HepG2 (cell line): ENCODE data around the gene DYNC2H1. TPM values are rescaled to one million over a fixed set of nuclear protein-coding genes. Genes with fewer than 3 reads are reported as not detected.

Experiments
- ATAC-seq: fragments of 200-7000 bp; cut with Tn5 transposase; 3 replicates; pipeline ENCODE4 v1.9.1; 2020; ENCODE audit warnings: mild to moderate bottlenecking, moderate library complexity
- BruUV-seq: library from RNA; stranded (reverse); fragments of 400-500 nt; replicated peaks from 2 replicates; lab custom pipeline; 2021; lab: Mats Ljungman, UMichigan
- CTCF ChIA-PET: fragments of 300-600 bp; formaldehyde crosslinking; extraction: SDS; loops from one replicate; lab custom pipeline; 2021; ENCODE audit warnings: low total read pairs, inconsistent platforms, low intra/inter-chr PET ratio; lab: Yijun Ruan, JAX
- POLR2A ChIA-PET: fragments of 350-600 bp; sonication (Branson Sonifier 250); formaldehyde crosslinking; loops from one replicate; lab custom pipeline; 2020; ENCODE audit warnings: antibody characterized with exemption, inconsistent platforms; lab: Yijun Ruan, JAX
- DNase-seq: peaks from one replicate; pipeline ENCODE4 v3.0.0-alpha.2; 2015; ENCODE audit warnings: low spot score
- FAIRE-seq: peaks from 3 replicates; lab custom pipeline; 2011; peaks lifted over from hg19 to GRCh38; lab: Jason Lieb, UNC
- H2AFZ ChIP-seq: one replicate; pipeline ENCODE4 v1.6.1; 2011; ENCODE audit warnings: low read length, inconsistent platforms
- H3K27ac ChIP-seq: fragments of 300-600 bp; 3 replicates; pipeline ENCODE4 v1.8.0; 2011; ENCODE audit warnings: mixed run types, mild to moderate bottlenecking, mixed read lengths, low read length, inconsistent platforms; ENCODE audit not compliant: insufficient read depth; ENCODE audit errors: extremely low read length
- H3K27me3 ChIP-seq, 2 experiments: fragments of 200-600 bp in 1 of 2; 2 replicates in 1 of 2; 3 replicates in 1 of 2; pipeline versions ENCODE4 v1.6.0 to v1.8.0; 2011; ENCODE audit warnings: low read length in 2 of 2, mild to moderate bottlenecking in 2 of 2, moderate library complexity in 2 of 2, inconsistent platforms in 1 of 2; ENCODE audit not compliant: insufficient read depth in 2 of 2, control insufficient read depth in 1 of 2
- H3K36me3 ChIP-seq, 2 experiments: fragments of 200-600 bp in 1 of 2; replicated peaks in 1 of 2; 2 replicates in 1 of 2; 3 replicates in 1 of 2; pipeline versions ENCODE4 v1.5.1 to v1.8.0; 2011; ENCODE audit warnings: low read length in 2 of 2, inconsistent platforms in 1 of 2; ENCODE audit not compliant: insufficient read depth in 2 of 2, control insufficient read depth in 1 of 2
- H3K4me1 ChIP-seq: 2 replicates; pipeline ENCODE4 v1.5.1; 2012; ENCODE audit warnings: low read length, inconsistent platforms; ENCODE audit not compliant: insufficient read depth
- H3K4me2 ChIP-seq: 2 replicates; pipeline ENCODE4 v1.6.0; 2011; ENCODE audit warnings: low read depth, low read length, inconsistent platforms
- H3K4me3 ChIP-seq, 3 experiments: fragments of 200-600 bp in 1 of 3; sonication (generic), shearing (Covaris generic) in 1 of 3; replicated peaks in 1 of 3; 2 replicates each; pipeline ENCODE4 v1.5.1; 2011 to 2016; ENCODE audit warnings: low read length in 3 of 3, inconsistent platforms in 2 of 3, low read depth in 2 of 3, mild to moderate bottlenecking in 2 of 3, control low read depth in 1 of 3, mixed read lengths in 1 of 3; ENCODE audit not compliant: insufficient read depth in 1 of 3
- H3K79me2 ChIP-seq: one replicate; pipeline ENCODE4 v1.6.1; 2011; ENCODE audit warnings: low read length, inconsistent platforms; ENCODE audit not compliant: insufficient read depth
- H3K9ac ChIP-seq: 2 replicates; pipeline ENCODE4 v1.6.0; 2011; ENCODE audit warnings: mild to moderate bottlenecking, low read depth, low read length, inconsistent platforms; ENCODE audit not compliant: insufficient read depth
- H3K9me3 ChIP-seq: 2 replicates; pipeline ENCODE4 v1.5.1; 2012; ENCODE audit warnings: mild to moderate bottlenecking, low read length
- H4K20me1 ChIP-seq: 2 replicates; pipeline ENCODE4 v1.6.0; 2011; ENCODE audit warnings: inconsistent platforms, mild to moderate bottlenecking, low read length, moderate library complexity; ENCODE audit not compliant: insufficient read depth
- ATRX ChIP-seq: sonication (generic); formaldehyde crosslinking; IDR thresholded peaks from 2 replicates; pipeline ENCODE4 v1.4.0; 2020; ENCODE audit warnings: missing genetic modification reagents, borderline replicate concordance
- DDIT3 ChIP-seq: sonication (generic); formaldehyde crosslinking; IDR thresholded peaks from 2 replicates; pipeline ENCODE4 v1.4.0; 2020; ENCODE audit warnings: mild to moderate bottlenecking, missing genetic modification reagents
- EP300 ChIP-seq, 3 experiments: sonication (generic) in 1 of 3; formaldehyde crosslinking in 1 of 3; IDR thresholded peaks; 2 replicates each; pipeline versions ENCODE4 v1.5.1 to v1.6.1; 2011 to 2020; ENCODE audit warnings: low read depth in 2 of 3, low read length in 2 of 3, borderline replicate concordance in 1 of 3, improper control_type of control experiment in 1 of 3, mild to moderate bottlenecking in 1 of 3, missing genetic modification reagents in 1 of 3, moderate library complexity in 1 of 3
- ESRRA ChIP-seq: sonication (generic); formaldehyde crosslinking; IDR thresholded peaks from 2 replicates; pipeline ENCODE4 v1.5.1; 2020; ENCODE audit warnings: mild to moderate bottlenecking, low read depth, missing genetic modification reagents
- HCFC1 ChIP-seq: fragments of 150-350 bp; IDR thresholded peaks from 2 replicates; pipeline ENCODE4 v1.6.1; 2014; ENCODE audit warnings: low read depth, low read length
- KDM2A ChIP-seq: sonication (generic); formaldehyde crosslinking; IDR thresholded peaks from 2 replicates; pipeline ENCODE4 v1.4.0; 2020; ENCODE audit warnings: low read depth, missing genetic modification reagents, borderline replicate concordance
- NFATC3 ChIP-seq: sonication (generic); formaldehyde crosslinking; IDR thresholded peaks from 2 replicates; pipeline ENCODE4 v1.5.1; 2020; ENCODE audit warnings: mild to moderate bottlenecking, missing genetic modification reagents
- TBX3 ChIP-seq: fragments of 450-650 bp; IDR thresholded peaks from 2 replicates; pipeline ENCODE4 v1.6.1; 2017; ENCODE audit warnings: antibody characterized with exemption, mild to moderate bottlenecking, inconsistent platforms, borderline replicate concordance
- ZBTB1 ChIP-seq: sonication (generic); formaldehyde crosslinking; IDR thresholded peaks from 2 replicates; pipeline ENCODE4 v1.4.0; 2020; ENCODE audit warnings: missing genetic modification reagents, borderline replicate concordance
- ZBTB21 ChIP-seq: sonication (generic); formaldehyde crosslinking; IDR thresholded peaks from 2 replicates; pipeline ENCODE4 v1.4.0; 2020; ENCODE audit warnings: missing genetic modification reagents
- ZNF24 ChIP-seq: fragments of 450-650 bp; IDR thresholded peaks from 2 replicates; pipeline ENCODE4 v1.6.1; 2017; ENCODE audit warnings: antibody characterized with exemption, mild to moderate bottlenecking
- ZNF775 ChIP-seq: sonication (generic); formaldehyde crosslinking; IDR thresholded peaks from 2 replicates; pipeline ENCODE4 v1.4.0; 2020; ENCODE audit warnings: missing genetic modification reagents, mild to moderate bottlenecking, moderate library complexity, borderline replicate concordance
- WGBS: methylation state at CpG from one replicate; pipeline ENCODE4 v1.1.6; 2017; ENCODE audit warnings: low lambda C conversion rate; 5-methylcytosine and 5-hydroxymethylcytosine counted together
- in situ Hi-C: cut with HindIII; loops from 2 replicates; pipeline ENCODE4 v1.10.0; 2017; ENCODE audit warnings: low pct_unique_long_range_greater_than_20kb; ENCODE audit not compliant: extremely low pct_ligation_motif_present
- intact Hi-C: fragments of 100-400 bp; cut with micrococcal nuclease; formaldehyde crosslinking; loops from one replicate; pipeline ENCODE4 v1.10.0; 2022; ENCODE audit not compliant: unreplicated experiment
- polyA plus RNA-seq, 8 experiments: library from polyadenylated mRNA; depleted of rRNA in 3 of 8; stranded (reverse) in 7 of 8; unstranded in 1 of 8; fragments of >200 nt; fragmentation: Illumina TruSeq in 4 of 8; extraction: Trizol in 4 of 8; gene quantifications; 2 replicates each; pipeline versions ENCODE4 v1.2.1 to v1.2.3, GENCODE V29; 2011 to 2016; ENCODE audit warnings: low read depth in 4 of 8, missing spikeins in 1 of 8, mixed read lengths in 1 of 8; ENCODE audit not compliant: insufficient read depth in 1 of 8
- total RNA-seq, 5 experiments: library from RNA; depleted of rRNA; stranded (reverse); fragments of >200 nt; fragmentation: Illumina TruSeq; extraction: Trizol; gene quantifications; 2 replicates each; pipeline ENCODE4 v1.2.3, GENCODE V29; 2016; ENCODE audit warnings: low read depth in 1 of 5
- TF ChIP-seq, protein P1 (sequence below): sonication (generic); formaldehyde crosslinking; IDR thresholded peaks from 2 replicates; pipeline ENCODE4 v1.5.0; 2020; ENCODE audit warnings: missing genetic modification reagents

Gene DYNC2H1
- total and polyA plus RNA-seq, 2 of the 13 experiments (the other 11 are each of a cell fraction or from before 2014, with no cell fraction given): 0.49 to 0.66 TPM

DNA sequence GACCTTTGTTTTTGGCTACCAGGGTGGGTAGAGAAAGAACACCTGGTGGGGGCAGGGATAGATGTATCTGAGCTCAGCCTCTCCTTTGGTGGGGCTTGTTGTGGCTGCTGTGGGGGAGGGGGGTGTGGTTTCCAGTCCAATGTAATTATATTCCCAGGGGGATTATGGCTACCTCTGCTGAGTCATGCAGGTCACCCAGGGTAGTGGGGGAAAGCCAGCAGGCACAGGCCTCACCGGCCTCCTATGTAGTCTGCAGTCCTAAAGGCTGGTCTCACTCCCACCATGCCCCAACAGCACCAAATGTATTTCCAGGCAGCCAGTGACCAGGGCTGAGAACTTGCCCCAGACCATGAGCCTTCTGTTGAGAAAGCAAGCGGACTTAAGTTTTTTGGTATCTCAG lies 119.6 kb downstream of the DYNC2H1 start:
- Histone ChIP-seq H2AFZ (no peak overlapping the region), H3K4me2 (no peak overlapping the region), H3K36me3 (no peaks in the 10 kb centered on the region), H3K4me3 (no peak overlapping the region), H3K9me3 (no peaks in the 10 kb centered on the region), H3K4me1 (no peaks in the 10 kb centered on the region), H4K20me1 (no peaks in the 10 kb centered on the region), H3K27ac (no peak overlapping the region), H3K27me3 (no peaks in the 10 kb centered on the region), H3K9ac (no peak overlapping the region), H3K79me2 (no peaks in the 10 kb centered on the region)
- 43% methylated on average over 1 of the region's 2 CpGs for WGBS
- BruUV-seq: no TSS peak
- in situ Hi-C loops: no loop called here
- no peak for DNase-seq
- POLR2A ChIA-PET: no interaction called here
- FAIRE-seq: no peak
- intact Hi-C loops: no loop called here
- CTCF ChIA-PET: no interaction called here
- TF ChIP-seq ESRRA (CRISPR knock-in tag): no peak
- no peak for TF ChIP-seq ZBTB21 (CRISPR knock-in tag)
- no peak for TF ChIP-seq ZNF24
- TF ChIP-seq ATRX (CRISPR knock-in tag): no peak
- no peak for TF ChIP-seq ZNF775 (CRISPR knock-in tag)
- no peak for TF ChIP-seq ZBTB1 (CRISPR knock-in tag)
- ATAC-seq: no peak

GRCh38 chr11:103234974-103235373 lies 125.7 kb downstream of the DYNC2H1 start:
- no peak for DNase-seq

More at GRCh38 chr11:103234974-103235373, 125.7 kb downstream of the DYNC2H1 start:
- no peaks in the 10 kb centered on the region for H3K36me3 ChIP-seq
- H2AFZ ChIP-seq: no peak overlapping the region
- intact Hi-C loops (no loop called here), in situ Hi-C loops (no loop called here)
- no peaks in the 10 kb centered on the region for H3K9me3 ChIP-seq
- no peaks in the 10 kb centered on the region for H3K79me2 ChIP-seq
- ChIA-PET POLR2A (no interaction called here), CTCF (no interaction called here)
- no peaks in the 10 kb centered on the region for H3K4me1 ChIP-seq
- no TSS peak for BruUV-seq
- no peak overlapping the region for H3K4me3 ChIP-seq
- H3K4me2 ChIP-seq: no peak overlapping the region
- H3K27me3 ChIP-seq: no peaks in the 10 kb centered on the region
- no peaks in the 10 kb centered on the region for H4K20me1 ChIP-seq
- TF ChIP-seq, protein P1, sequence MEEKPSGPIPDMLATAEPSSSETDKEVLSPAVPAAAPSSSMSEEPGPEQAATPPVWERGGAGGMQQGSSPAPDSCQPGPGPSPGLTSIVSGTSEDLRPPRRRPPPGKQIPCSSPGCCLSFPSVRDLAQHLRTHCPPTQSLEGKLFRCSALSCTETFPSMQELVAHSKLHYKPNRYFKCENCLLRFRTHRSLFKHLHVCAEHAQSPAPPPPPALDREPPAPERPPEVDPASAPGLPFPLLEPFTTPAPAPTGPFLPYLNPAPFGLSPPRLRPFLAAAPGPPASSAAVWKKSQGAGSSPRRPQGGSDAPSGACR (CRISPR knock-in tag): no peak
- no peak for TF ChIP-seq TBX3
- no peak for TF ChIP-seq NFATC3 (CRISPR knock-in tag)
- no peak for TF ChIP-seq EP300 (IDR thresholded peaks at IDR 0.05; ENCODE audit: low read depth in 2 of 2, low read length in 2 of 2)
- TF ChIP-seq EP300 (CRISPR knock-in tag; IDR thresholded peaks at IDR 0.05; ENCODE audit: borderline replicate concordance): no peak
- no peak for TF ChIP-seq HCFC1
- TF ChIP-seq KDM2A (CRISPR knock-in tag): no peak
- no peak for TF ChIP-seq DDIT3 (CRISPR knock-in tag)
- FAIRE-seq: no peak
- no peak for ATAC-seq
- H3K9ac ChIP-seq: no peak overlapping the region
- WGBS: 25% methylated on average over 2 of the region's 2 CpGs
- no peak overlapping the region for H3K27ac ChIP-seq
